ENCODE data around the gene FBXO44.
"Not testable (repeated sequence)": the region's sequence is repeated elsewhere in the genome, so short reads cannot be mapped to it uniquely, and the experiment has no call there.

The FBXO44 gene

GRCh38 chr1:11654137-11654938 lies at the start of gene FBXO44, which contains the start of gene FBXO2:
Gene FBXO44, plus strand, starts transcription at chr1:11654877. Its CDS starts 959 bp downstream, at chr1:11655836.
Gene FBXO2, minus strand, starts transcription at chr1:11654429. Its CDS starts 89 bp downstream, at chr1:11654340.
- Histone ChIP-seq H3K4me1 (ENCODE audit: control insufficient read depth, insufficient read depth, low read length) (peaks cover 17% of the 10 kb centered on the region), H3K4me3 (ENCODE audit: low read depth, low read length) (peak within 1 kb of the TSS; percentile 85), H3K9me3 (ENCODE audit: control insufficient read depth, insufficient read depth, low read length) (no peaks in the 10 kb centered on the region), H3K9ac (ENCODE audit: low read depth, low read length) (peak within 1 kb of the TSS; percentile 70), H3K36me3 (ENCODE audit: control insufficient read depth, insufficient read depth, low read length) (peaks cover 6% of the 10 kb centered on the region), H3K27me3 (ENCODE audit: control insufficient read depth, insufficient read depth, low read length) (peaks cover 9% of the 10 kb centered on the region)

- Histone ChIP-seq H3K9ac (ENCODE audit: low read depth, low read length) (no peak overlapping the region), H3K4me1 (ENCODE audit: control insufficient read depth, insufficient read depth, low read length) (no peaks in the 10 kb centered on the region), H3K9me3 (ENCODE audit: control insufficient read depth, insufficient read depth, low read length) (no peaks in the 10 kb centered on the region), H3K4me3 (ENCODE audit: low read depth, low read length) (no peak overlapping the region), H3K27me3 (ENCODE audit: control insufficient read depth, insufficient read depth, low read length) (no peaks in the 10 kb centered on the region), H3K36me3 (ENCODE audit: control insufficient read depth, insufficient read depth, low read length) (no peaks in the 10 kb centered on the region)
These were observed 47.9 kb upstream of the FBXO44 start for GRCh38 chr1:11606775-11607174.

GRCh38 chr1:11608596-11609130 lies 46.0 kb upstream of the FBXO44 start:
- not testable (repeated sequence) for H3K9me3 ChIP-seq (ENCODE audit: control insufficient read depth, insufficient read depth, low read length); H3K9ac ChIP-seq (ENCODE audit: low read depth, low read length); H3K27me3 ChIP-seq (ENCODE audit: control insufficient read depth, insufficient read depth, low read length); H3K4me3 ChIP-seq (ENCODE audit: low read depth, low read length); H3K36me3 ChIP-seq (ENCODE audit: control insufficient read depth, insufficient read depth, low read length); H3K4me1 ChIP-seq (ENCODE audit: control insufficient read depth, insufficient read depth, low read length)

- not testable (repeated sequence) for H3K36me3 ChIP-seq (ENCODE audit: control insufficient read depth, insufficient read depth, low read length); H3K9ac ChIP-seq (ENCODE audit: low read depth, low read length); H3K4me1 ChIP-seq (ENCODE audit: control insufficient read depth, insufficient read depth, low read length); H3K4me3 ChIP-seq (ENCODE audit: low read depth, low read length); H3K9me3 ChIP-seq (ENCODE audit: control insufficient read depth, insufficient read depth, low read length); H3K27me3 ChIP-seq (ENCODE audit: control insufficient read depth, insufficient read depth, low read length)
These were observed 45.3 kb upstream of the FBXO44 start for GRCh38 chr1:11609378-11609777.

- Histone ChIP-seq H3K9me3 (ENCODE audit: control insufficient read depth, insufficient read depth, low read length) (no peaks in the 10 kb centered on the region), H3K27me3 (ENCODE audit: control insufficient read depth, insufficient read depth, low read length) (no peaks in the 10 kb centered on the region), H3K36me3 (ENCODE audit: control insufficient read depth, insufficient read depth, low read length) (no peaks in the 10 kb centered on the region), H3K4me1 (ENCODE audit: control insufficient read depth, insufficient read depth, low read length) (no peaks in the 10 kb centered on the region), H3K9ac (ENCODE audit: low read depth, low read length) (no peak overlapping the region), H3K4me3 (ENCODE audit: low read depth, low read length) (no peak overlapping the region)
These were observed 44.0 kb upstream of the FBXO44 start for GRCh38 chr1:11610629-11611180.

- Histone ChIP-seq H3K9ac (ENCODE audit: low read depth, low read length) (no peak overlapping the region), H3K9me3 (ENCODE audit: control insufficient read depth, insufficient read depth, low read length) (no peaks in the 10 kb centered on the region), H3K4me1 (ENCODE audit: control insufficient read depth, insufficient read depth, low read length) (no peaks in the 10 kb centered on the region), H3K4me3 (ENCODE audit: low read depth, low read length) (no peak overlapping the region), H3K27me3 (ENCODE audit: control insufficient read depth, insufficient read depth, low read length) (no peaks in the 10 kb centered on the region), H3K36me3 (ENCODE audit: control insufficient read depth, insufficient read depth, low read length) (no peaks in the 10 kb centered on the region)
These were observed 42.9 kb upstream of the FBXO44 start for GRCh38 chr1:11611638-11612327.

GRCh38 chr1:11613347-11613746 lies 41.3 kb upstream of the FBXO44 start:
- no peaks in the 10 kb centered on the region for H3K4me1 ChIP-seq (ENCODE audit: control insufficient read depth, insufficient read depth, low read length)
- no peak overlapping the region for H3K9ac ChIP-seq (ENCODE audit: low read depth, low read length)
- H3K27me3 ChIP-seq (ENCODE audit: control insufficient read depth, insufficient read depth, low read length), result no peaks in the 10 kb centered on the region
- no peaks in the 10 kb centered on the region for H3K36me3 ChIP-seq (ENCODE audit: control insufficient read depth, insufficient read depth, low read length)
- no peak overlapping the region for H3K4me3 ChIP-seq (ENCODE audit: low read depth, low read length)
- H3K9me3 ChIP-seq (ENCODE audit: control insufficient read depth, insufficient read depth, low read length), result no peaks in the 10 kb centered on the region

GRCh38 chr1:11615090-11615489 lies 39.6 kb upstream of the FBXO44 start:
- no peak overlapping the region for H3K9ac ChIP-seq (ENCODE audit: low read depth, low read length)
- H3K9me3 ChIP-seq (ENCODE audit: control insufficient read depth, insufficient read depth, low read length), result no peaks in the 10 kb centered on the region
- no peaks in the 10 kb centered on the region for H3K4me1 ChIP-seq (ENCODE audit: control insufficient read depth, insufficient read depth, low read length)
- no peaks in the 10 kb centered on the region for H3K27me3 ChIP-seq (ENCODE audit: control insufficient read depth, insufficient read depth, low read length)
- no peak overlapping the region for H3K4me3 ChIP-seq (ENCODE audit: low read depth, low read length)
- H3K36me3 ChIP-seq (ENCODE audit: control insufficient read depth, insufficient read depth, low read length), result no peaks in the 10 kb centered on the region

- no peak overlapping the region for H3K9ac ChIP-seq (ENCODE audit: low read depth, low read length)
- no peaks in the 10 kb centered on the region for H3K9me3 ChIP-seq (ENCODE audit: control insufficient read depth, insufficient read depth, low read length)
- no peaks in the 10 kb centered on the region for H3K4me1 ChIP-seq (ENCODE audit: control insufficient read depth, insufficient read depth, low read length)
- no peak overlapping the region for H3K4me3 ChIP-seq (ENCODE audit: low read depth, low read length)
- no peaks in the 10 kb centered on the region for H3K36me3 ChIP-seq (ENCODE audit: control insufficient read depth, insufficient read depth, low read length)
- no peaks in the 10 kb centered on the region for H3K27me3 ChIP-seq (ENCODE audit: control insufficient read depth, insufficient read depth, low read length)
These were observed 37.9 kb upstream of the FBXO44 start for GRCh38 chr1:11616766-11617165.

GRCh38 chr1:11617314-11617713 lies 37.4 kb upstream of the FBXO44 start:
- no peak overlapping the region for H3K4me3 ChIP-seq (ENCODE audit: low read depth, low read length)
- no peaks in the 10 kb centered on the region for H3K4me1 ChIP-seq (ENCODE audit: control insufficient read depth, insufficient read depth, low read length)
- no peaks in the 10 kb centered on the region for H3K36me3 ChIP-seq (ENCODE audit: control insufficient read depth, insufficient read depth, low read length)
- H3K9ac ChIP-seq (ENCODE audit: low read depth, low read length), result no peak overlapping the region
- no peaks in the 10 kb centered on the region for H3K9me3 ChIP-seq (ENCODE audit: control insufficient read depth, insufficient read depth, low read length)
- no peaks in the 10 kb centered on the region for H3K27me3 ChIP-seq (ENCODE audit: control insufficient read depth, insufficient read depth, low read length)

GRCh38 chr1:11617741-11618140 lies 36.9 kb upstream of the FBXO44 start:
- Histone ChIP-seq H3K36me3 (ENCODE audit: control insufficient read depth, insufficient read depth, low read length) (no peaks in the 10 kb centered on the region), H3K4me1 (ENCODE audit: control insufficient read depth, insufficient read depth, low read length) (no peaks in the 10 kb centered on the region), H3K9ac (ENCODE audit: low read depth, low read length) (no peak overlapping the region), H3K4me3 (ENCODE audit: low read depth, low read length) (no peak overlapping the region), H3K9me3 (ENCODE audit: control insufficient read depth, insufficient read depth, low read length) (no peaks in the 10 kb centered on the region), H3K27me3 (ENCODE audit: control insufficient read depth, insufficient read depth, low read length) (no peaks in the 10 kb centered on the region)
